HepG2 (cell line): ENCODE data around the gene SF3B6. TPM values are rescaled to one million over a fixed set of nuclear protein-coding genes. Genes with fewer than 3 reads are reported as not detected.

Source experiments
- FOXJ3 ChIP-seq: sonication (generic); formaldehyde crosslinking; IDR thresholded peaks from 2 replicates; pipeline ENCODE4 v1.4.0; 2020; ENCODE audit warnings: missing genetic modification reagents, mild to moderate bottlenecking, borderline replicate concordance
- FUBP1 ChIP-seq: sonication (generic); formaldehyde crosslinking; IDR thresholded peaks from 2 replicates; pipeline ENCODE4 v1.5.1; 2020; ENCODE audit warnings: missing genetic modification reagents, mild to moderate bottlenecking, borderline replicate concordance
- MAFK ChIP-seq, 2 experiments: IDR thresholded peaks in 1 of 2; conservative IDR thresholded peaks in 1 of 2; 2 replicates each; pipeline ENCODE4 v1.6.1; 2011; ENCODE audit warnings: improper control_type of control experiment in 2 of 2, low read length in 2 of 2
- RELA ChIP-seq: sonication (generic); formaldehyde crosslinking; IDR thresholded peaks from 2 replicates; pipeline ENCODE4 v1.4.0; 2020; ENCODE audit warnings: missing genetic modification reagents
- ZBTB4 ChIP-seq: sonication (generic); formaldehyde crosslinking; IDR thresholded peaks from 2 replicates; pipeline ENCODE4 v1.4.0; 2020; ENCODE audit warnings: missing genetic modification reagents, mild to moderate bottlenecking, borderline replicate concordance
- ZC3H4 ChIP-seq: sonication (generic); formaldehyde crosslinking; IDR thresholded peaks from 2 replicates; pipeline ENCODE4 v1.4.0; 2020; ENCODE audit warnings: missing genetic modification reagents, borderline replicate concordance
- ZNF136 ChIP-seq: sonication (generic); formaldehyde crosslinking; IDR thresholded peaks from 2 replicates; pipeline ENCODE4 v1.8.1; 2022; ENCODE audit warnings: low read depth, mild to moderate bottlenecking, moderate library complexity, missing genetic modification reagents
- ZNF564 ChIP-seq: sonication (generic); formaldehyde crosslinking; IDR thresholded peaks from 2 replicates; pipeline ENCODE4 v1.8.1; 2023; ENCODE audit warnings: mild to moderate bottlenecking, missing genetic modification reagents
- polyA plus RNA-seq, 8 experiments: library from polyadenylated mRNA; depleted of rRNA in 3 of 8; stranded (reverse) in 7 of 8; unstranded in 1 of 8; fragments of >200 nt; fragmentation: Illumina TruSeq in 4 of 8; extraction: Trizol in 4 of 8; gene quantifications; 2 replicates each; pipeline versions ENCODE4 v1.2.1 to v1.2.3, GENCODE V29; 2011 to 2016; ENCODE audit warnings: low read depth in 4 of 8, missing spikeins in 1 of 8, mixed read lengths in 1 of 8; ENCODE audit not compliant: insufficient read depth in 1 of 8
- total RNA-seq, 5 experiments: library from RNA; depleted of rRNA; stranded (reverse); fragments of >200 nt; fragmentation: Illumina TruSeq; extraction: Trizol; gene quantifications; 2 replicates each; pipeline ENCODE4 v1.2.3, GENCODE V29; 2016; ENCODE audit warnings: low read depth in 1 of 5

Gene SF3B6
- total and polyA plus RNA-seq, 2 of the 13 experiments (the other 11 are each of a cell fraction or from before 2014, with no cell fraction given) = 177 to 182 TPM

- TF ChIP-seq MAFK (conservative IDR thresholded peaks at IDR 0.05 in 1 of 2, IDR thresholded peaks at IDR 0.05 in 1 of 2; ENCODE audit: low read length in 2 of 2) (no peak), ZNF564 (CRISPR knock-in tag) (no peak), FOXJ3 (no peak), ZBTB4 (CRISPR knock-in tag) (no peak), ZNF136 (CRISPR knock-in tag) (no peak), RELA (CRISPR knock-in tag) (no peak), FUBP1 (CRISPR knock-in tag) (no peak), ZC3H4 (CRISPR knock-in tag) (no peak)
Measured at GRCh38 chr2:24102677-24103076, 26.6 kb upstream of the SF3B6 start (continued).
